HEK293 (cell line): ENCODE measurements around the gene IGF2BP1.

Experiments
- BCL11A ChIP-seq: fragments of 450-650 bp; formaldehyde crosslinking; IDR thresholded peaks from 2 replicates; pipeline ENCODE4 v1.5.1; 2016; ENCODE audit warnings: low read depth, missing biosample characterization, missing genetic modification characterization
- HOXA7 ChIP-seq: sonication (generic); formaldehyde crosslinking; IDR thresholded peaks from 2 replicates; pipeline ENCODE4 v1.8.1; 2022; ENCODE audit warnings: missing genetic modification reagents, borderline replicate concordance
- KLF8 ChIP-seq: fragments of 450-650 bp; formaldehyde crosslinking; IDR thresholded peaks from 2 replicates; pipeline ENCODE4 v1.5.1; 2016; ENCODE audit warnings: missing biosample characterization, missing genetic modification characterization
- MZF1 ChIP-seq: fragments of 450-650 bp; formaldehyde crosslinking; IDR thresholded peaks from 2 replicates; pipeline ENCODE4 v1.5.1; 2017; ENCODE audit warnings: missing biosample characterization, missing genetic modification characterization, borderline replicate concordance
- PBX3 ChIP-seq: sonication (generic); formaldehyde crosslinking; IDR thresholded peaks from 2 replicates; pipeline ENCODE4 v1.8.1; 2022; ENCODE audit warnings: mild to moderate bottlenecking, moderate library complexity, missing genetic modification reagents
- SETDB1 ChIP-seq: IDR thresholded peaks from one replicate; pipeline ENCODE4 v1.6.1; 2017; ENCODE audit warnings: mild to moderate bottlenecking, low read length, moderate library complexity, mixed read lengths; ENCODE audit not compliant: insufficient read length
- WT1 ChIP-seq: fragments of 450-650 bp; formaldehyde crosslinking; IDR thresholded peaks from 2 replicates; pipeline ENCODE4 v1.5.1; 2016; ENCODE audit warnings: missing biosample characterization, missing genetic modification characterization
- ZNF114 ChIP-seq: fragments of 450-650 bp; formaldehyde crosslinking; IDR thresholded peaks from 2 replicates; pipeline ENCODE4 v1.5.0; 2017; ENCODE audit warnings: missing biosample characterization, missing genetic modification characterization
- ZNF148 ChIP-seq: fragments of 450-650 bp; formaldehyde crosslinking; IDR thresholded peaks from 2 replicates; pipeline ENCODE4 v1.5.0; 2017; ENCODE audit warnings: missing biosample characterization, missing genetic modification characterization, borderline replicate concordance
- ZNF155 ChIP-seq: fragments of 450-650 bp; formaldehyde crosslinking; IDR thresholded peaks from 2 replicates; pipeline ENCODE4 v1.5.1; 2016; ENCODE audit warnings: missing biosample characterization, missing genetic modification characterization
- ZNF169 ChIP-seq: fragments of 450-650 bp; formaldehyde crosslinking; IDR thresholded peaks from 2 replicates; pipeline ENCODE4 v1.5.1; 2016; ENCODE audit warnings: missing biosample characterization, missing genetic modification characterization
- ZNF19 ChIP-seq: fragments of 450-650 bp; formaldehyde crosslinking; IDR thresholded peaks from 2 replicates; pipeline ENCODE4; 2016; ENCODE audit warnings: missing biosample characterization, missing genetic modification characterization, low read depth
- ZNF23 ChIP-seq: fragments of 450-650 bp; formaldehyde crosslinking; IDR thresholded peaks from 2 replicates; pipeline ENCODE4 v1.5.1; 2016; ENCODE audit warnings: missing biosample characterization, missing genetic modification characterization, borderline replicate concordance
- ZNF274 ChIP-seq, 2 experiments: fragments of 200-500 bp in 1 of 2; fragments of 450-650 bp in 1 of 2; sonication (Bioruptor generic) in 1 of 2; formaldehyde crosslinking in 1 of 2; IDR thresholded peaks; 2 replicates each; pipeline versions ENCODE4 v1.5.1 to v1.6.1; 2014 to 2016; ENCODE audit warnings: borderline replicate concordance in 1 of 2, inconsistent platforms in 1 of 2, low read length in 1 of 2, missing biosample characterization in 1 of 2, missing genetic modification characterization in 1 of 2
- ZNF280D ChIP-seq: fragments of 450-650 bp; formaldehyde crosslinking; IDR thresholded peaks from 2 replicates; pipeline ENCODE4 v1.5.1; 2016; ENCODE audit warnings: missing biosample characterization, missing genetic modification characterization
- ZNF354C ChIP-seq: fragments of 450-650 bp; formaldehyde crosslinking; IDR thresholded peaks from 2 replicates; pipeline ENCODE4 v1.5.1; 2016; ENCODE audit warnings: missing biosample characterization, missing genetic modification characterization, low read depth, borderline replicate concordance
- ZNF366 ChIP-seq: fragments of 450-650 bp; formaldehyde crosslinking; conservative IDR thresholded peaks from 2 replicates; pipeline ENCODE4 v1.5.1; 2016; ENCODE audit warnings: missing biosample characterization, missing genetic modification characterization
- ZNF391 ChIP-seq: fragments of 450-650 bp; formaldehyde crosslinking; IDR thresholded peaks from 2 replicates; pipeline ENCODE4 v1.5.1; 2016; ENCODE audit warnings: low read depth, missing biosample characterization, missing genetic modification characterization, borderline replicate concordance
- ZNF404 ChIP-seq: fragments of 450-650 bp; formaldehyde crosslinking; IDR thresholded peaks from 2 replicates; pipeline ENCODE4 v1.5.1; 2017; ENCODE audit warnings: missing biosample characterization, missing genetic modification characterization
- ZNF514 ChIP-seq: fragments of 450-650 bp; formaldehyde crosslinking; IDR thresholded peaks from 2 replicates; pipeline ENCODE4 v1.5.1; 2016; ENCODE audit warnings: missing biosample characterization, missing genetic modification characterization
- ZNF521 ChIP-seq: fragments of 450-650 bp; formaldehyde crosslinking; IDR thresholded peaks from 2 replicates; pipeline ENCODE4 v1.5.1; 2017; ENCODE audit warnings: missing biosample characterization, mild to moderate bottlenecking, missing genetic modification characterization
- ZNF548 ChIP-seq: fragments of 450-650 bp; formaldehyde crosslinking; IDR thresholded peaks from 2 replicates; pipeline ENCODE4 v1.5.1; 2016; ENCODE audit warnings: missing biosample characterization, missing genetic modification characterization
- ZNF555 ChIP-seq: fragments of 450-650 bp; formaldehyde crosslinking; conservative IDR thresholded peaks from 2 replicates; pipeline ENCODE4 v1.5.1; 2017; ENCODE audit warnings: missing biosample characterization, mild to moderate bottlenecking, missing genetic modification characterization, inconsistent platforms
- ZNF639 ChIP-seq: fragments of 450-650 bp; formaldehyde crosslinking; IDR thresholded peaks from 2 replicates; pipeline ENCODE4 v1.5.1; 2016; ENCODE audit warnings: missing biosample characterization, missing genetic modification characterization
- ZNF692 ChIP-seq: fragments of 450-650 bp; formaldehyde crosslinking; IDR thresholded peaks from 2 replicates; pipeline ENCODE4 v1.5.1; 2016; ENCODE audit warnings: missing biosample characterization, missing genetic modification characterization
- ZNF704 ChIP-seq: fragments of 450-650 bp; formaldehyde crosslinking; IDR thresholded peaks from 2 replicates; pipeline ENCODE4 v1.5.1; 2016; ENCODE audit warnings: missing biosample characterization, missing genetic modification characterization
- ZNF776 ChIP-seq: fragments of 450-650 bp; formaldehyde crosslinking; IDR thresholded peaks from 2 replicates; pipeline ENCODE4 v1.5.0; 2017; ENCODE audit warnings: missing biosample characterization, missing genetic modification characterization, borderline replicate concordance
- ZNF837 ChIP-seq: fragments of 450-650 bp; formaldehyde crosslinking; IDR thresholded peaks from 2 replicates; pipeline ENCODE4 v1.5.1; 2016; ENCODE audit warnings: missing biosample characterization, missing genetic modification characterization
- ZNF843 ChIP-seq: fragments of 450-650 bp; formaldehyde crosslinking; IDR thresholded peaks from 2 replicates; pipeline ENCODE4 v1.5.1; 2016; ENCODE audit warnings: missing biosample characterization, missing genetic modification characterization

Gene IGF2BP1

GRCh38 chr17:48997827-48998586, 822 bp downstream of the IGF2BP1 start (continued):
- TF ChIP-seq ZNF639 (peak; percentile 44; the same call in 1 of the 2 replicates), ZNF837 (tag by site-specific recombination) (no peak), ZNF692 (tag by site-specific recombination) (no peak), ZNF148 (no peak), ZNF155 (no peak), ZNF354C (tag by site-specific recombination) (no peak), ZNF843 (no peak), PBX3 (CRISPR knock-in tag) (0 out of 2 replicates have a peak, but pooled peaks have one; percentile 58), ZNF19 (tag by site-specific recombination) (no peak), ZNF548 (no peak), ZNF776 (tag by site-specific recombination) (no peak), ZNF114 (tag by site-specific recombination) (no peak), ZNF366 (peak; percentile 79), ZNF274 (IDR thresholded peaks at IDR 0.05; ENCODE audit: low read length) (no peak), ZNF274 (tag by site-specific recombination; IDR thresholded peaks at IDR 0.05; ENCODE audit: borderline replicate concordance) (no peak), HOXA7 (CRISPR knock-in tag) (no peak), ZNF404 (no peak), ZNF521 (tag by site-specific recombination) (no peak), KLF8 (tag by site-specific recombination) (peak; percentile 99), ZNF555 (tag by site-specific recombination) (no peak), ZNF704 (tag by site-specific recombination) (no peak), BCL11A (tag by site-specific recombination) (no peak), ZNF280D (tag by site-specific recombination) (no peak), SETDB1 (no peak), ZNF169 (no peak), ZNF391 (tag by site-specific recombination) (no peak; the same call in 1 of the 2 replicates), WT1 (tag by site-specific recombination) (no peak), MZF1 (tag by site-specific recombination) (no peak), ZNF514 (no peak), ZNF23 (no peak)
